ENCODE results near the gene ALKBH1. TPM values are rescaled to one million over a fixed set of nuclear protein-coding genes. Genes with fewer than 3 reads are reported as not detected.

Gene ALKBH1
- total and polyA plus RNA-seq, 9 of the 15 experiments (the other 6 are each of a cell fraction or from before 2014, with no cell fraction given): 5.3 to 19.4 (median 10.7) TPM

GRCh38 chr14:77630111-77630510, 77.7 kb downstream of the ALKBH1 start:
- Histone ChIP-seq H3K36me3 (ENCODE audit: control insufficient read depth, insufficient read depth, low read length) (no peaks in the 10 kb centered on the region), H3K9me1 (ENCODE audit: control insufficient read depth, insufficient read depth, low read length) (no peaks in the 10 kb centered on the region), H3K4me1 (replicated peaks in 1 of 2; ENCODE audit: control insufficient read depth in 2 of 2, insufficient read depth in 2 of 2, low read length in 2 of 2) (no peaks in the 10 kb centered on the region), H3K27me3 (ENCODE audit: control insufficient read depth in 2 of 2, insufficient read depth in 2 of 2, low read length in 2 of 2) (no peaks in the 10 kb centered on the region), H2AFZ (ENCODE audit: low read depth, low read length) (no peak overlapping the region), H3K4me2 (ENCODE audit: insufficient read depth, low read length) (no peak overlapping the region), H3K4me3 (no peak overlapping the region), H3K79me2 (ENCODE audit: control insufficient read depth, insufficient read depth, low read length) (no peaks in the 10 kb centered on the region), H3K27ac (ENCODE audit: extremely low read depth, low read depth, low read length) (no peak overlapping the region), H3K9ac (ENCODE audit: insufficient read depth in 1 of 2, low read depth in 2 of 2, low read length in 2 of 2) (no peak overlapping the region), H3K9me3 (replicated peaks; ENCODE audit: control insufficient read depth, insufficient read depth, low read depth, low read length) (no peaks in the 10 kb centered on the region), H4K20me1 (replicated peaks; ENCODE audit: control insufficient read depth, insufficient read depth, low read length) (no peaks in the 10 kb centered on the region)
- in situ Hi-C loops (cut with MboI) (no loop called here), intact Hi-C loops (cut with micrococcal nuclease) (no loop called here)
- 29% methylated on average over 2 of the region's 2 CpGs for WGBS (ENCODE audit: insufficient coverage, low coverage, missing lambda C conversion rate)
- ChIA-PET CTCF (ENCODE audit: low intra/inter-chr PET ratio) (no interaction called here), POLR2A (no interaction called here)
- ATAC-seq: no peak
- DNase-seq (ENCODE audit: extremely low read depth in 1 of 4, low spot score in 3 of 4): no peak
- BruUV-seq (replicated peaks): no TSS peak
- no peak for FAIRE-seq
- TF ChIP-seq SIN3A (IDR thresholded peaks at IDR 0.05; ENCODE audit: borderline replicate concordance in 2 of 2, control insufficient read depth in 1 of 2, low read depth in 2 of 2, low read length in 2 of 2): no peak
- TF ChIP-seq FOXJ3 (CRISPR knock-in tag; IDR thresholded peaks at IDR 0.05): no peak
- no peak for TF ChIP-seq GATAD2B (IDR thresholded peaks at IDR 0.05; ENCODE audit: borderline replicate concordance)
- TF ChIP-seq CEBPZ (IDR thresholded peaks at IDR 0.05; ENCODE audit: borderline replicate concordance, low read depth, low read length): no peak
- TF ChIP-seq DNMT1 (IDR thresholded peaks at IDR 0.05): no peak
- no peak for TF ChIP-seq CTCFL (IDR thresholded peaks at IDR 0.05; ENCODE audit: borderline replicate concordance, insufficient read depth, low read depth, low read length, poor library complexity, severe bottlenecking)
- TF ChIP-seq ZNF551 (CRISPR knock-in tag; IDR thresholded peaks at IDR 0.05): no peak
- no peak for TF ChIP-seq MEF2D (tag; conservative IDR thresholded peaks at IDR 0.05; ENCODE audit: low read depth)
- TF ChIP-seq SNRNP70 (optimal IDR thresholded peaks at IDR 0.05; ENCODE audit: low read depth, low read length): no peak
- TF ChIP-seq SMARCB1 (IDR thresholded peaks at IDR 0.05; ENCODE audit: insufficient read length, low read depth): no peak
- no peak for TF ChIP-seq GTF2A2 (tag; IDR thresholded peaks at IDR 0.05)
- no peak for TF ChIP-seq SIRT6 (IDR thresholded peaks at IDR 0.05; ENCODE audit: low read depth, low read length)
- TF ChIP-seq CREM (IDR thresholded peaks at IDR 0.05; ENCODE audit: low read depth): no peak
- TF ChIP-seq KLF13 (tag; IDR thresholded peaks at IDR 0.05; ENCODE audit: borderline replicate concordance, low read depth): no peak
- TF ChIP-seq, protein P1, sequence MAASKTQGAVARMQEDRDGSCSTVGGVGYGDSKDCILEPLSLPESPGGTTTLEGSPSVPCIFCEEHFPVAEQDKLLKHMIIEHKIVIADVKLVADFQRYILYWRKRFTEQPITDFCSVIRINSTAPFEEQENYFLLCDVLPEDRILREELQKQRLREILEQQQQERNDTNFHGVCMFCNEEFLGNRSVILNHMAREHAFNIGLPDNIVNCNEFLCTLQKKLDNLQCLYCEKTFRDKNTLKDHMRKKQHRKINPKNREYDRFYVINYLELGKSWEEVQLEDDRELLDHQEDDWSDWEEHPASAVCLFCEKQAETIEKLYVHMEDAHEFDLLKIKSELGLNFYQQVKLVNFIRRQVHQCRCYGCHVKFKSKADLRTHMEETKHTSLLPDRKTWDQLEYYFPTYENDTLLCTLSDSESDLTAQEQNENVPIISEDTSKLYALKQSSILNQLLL (CRISPR knock-in tag; IDR thresholded peaks at IDR 0.05; ENCODE audit: borderline replicate concordance): no peak
- no peak for TF ChIP-seq BRF1 (IDR thresholded peaks at IDR 0.05; ENCODE audit: borderline replicate concordance, extremely low read depth, insufficient read length)

Data from K562 (cell line).